Measurements from ENCODE around the gene ZNF746. TPM values are rescaled to one million over a fixed set of nuclear protein-coding genes. Genes with fewer than 3 reads are reported as not detected.
A peak's percentile ranks its signal among the peaks of the same experiment; 100 is the strongest.

ZNF746 gene
- total and polyA plus RNA-seq, 9 of the 15 experiments (the other 6 are each of a cell fraction or from before 2014, with no cell fraction given) = 1.7 to 31.6 (median 13.3) TPM

- TF ChIP-seq E4F1 (CRISPR knock-in tag; IDR thresholded peaks at IDR 0.05; ENCODE audit: borderline replicate concordance) = no peak
- TF ChIP-seq RAD51 (IDR thresholded peaks at IDR 0.05; ENCODE audit: borderline replicate concordance, low read depth) = peak; percentile 89
- no peak for TF ChIP-seq ZNF449 (CRISPR knock-in tag; IDR thresholded peaks at IDR 0.05)
- no peak for TF ChIP-seq HEY1 (CRISPR knock-in tag; IDR thresholded peaks at IDR 0.05; ENCODE audit: borderline replicate concordance)
- no peak for TF ChIP-seq DMBX1 (CRISPR knock-in tag; IDR thresholded peaks at IDR 0.05; ENCODE audit: borderline replicate concordance)
- TF ChIP-seq MNT (conservative IDR thresholded peaks at IDR 0.05) = peak; percentile 41 to 48
- TF ChIP-seq ARID1B (IDR thresholded peaks at IDR 0.05) = no peak
- TF ChIP-seq NRF1 (conservative IDR thresholded peaks at IDR 0.05 in 1 of 2, IDR thresholded peaks at IDR 0.05 in 1 of 2) = peak; percentile 15 to 33; a peak in 1 of 4 replicates
- TF ChIP-seq BACH1 (tag; IDR thresholded peaks at IDR 0.05) = no peak
- 0 out of 2 replicates have a peak, but pooled peaks have one; percentile 23 for TF ChIP-seq ZNF511 (CRISPR knock-in tag; IDR thresholded peaks at IDR 0.05)
- TF ChIP-seq U2AF1 (optimal IDR thresholded peaks at IDR 0.05; ENCODE audit: low read depth, low read length) = no peak
- no peak for TF ChIP-seq RUNX1 (IDR thresholded peaks at IDR 0.05; ENCODE audit: low read depth)
- peak; percentile 35 for TF ChIP-seq BHLHE40 (IDR thresholded peaks at IDR 0.05; ENCODE audit: low read length)
- no peak for TF ChIP-seq NR4A1 (CRISPR knock-in tag; IDR thresholded peaks at IDR 0.05)
- TF ChIP-seq NR4A1 (tag; IDR thresholded peaks at IDR 0.05) = 0 out of 2 replicates have a peak, but pooled peaks have one; percentile 17
- no peak for TF ChIP-seq PHF20 (IDR thresholded peaks at IDR 0.05; ENCODE audit: partially characterized antibody)
- TF ChIP-seq L3MBTL2 (IDR thresholded peaks at IDR 0.05) = peak; percentile 22; the same call in 1 of the 2 replicates
- 0 out of 2 replicates have a peak, but pooled peaks have one; percentile 6 for TF ChIP-seq POLR2A (conservative IDR thresholded peaks at IDR 0.05)
- TF ChIP-seq NR3C1 (CRISPR knock-in tag; IDR thresholded peaks at IDR 0.05) = no peak
Measured at GRCh38 chr7:149495785-149496641, 1.6 kb downstream of the ZNF746 start (continued).

Measured in K562 (cell line).